Neuronal stem cell (in vitro differentiated cells): ENCODE results near the gene HDAC4.

Source experiments
- DNase-seq: peaks from one replicate; pipeline ENCODE4 v3.0.0-alpha.2; 2013; ENCODE audit warnings: low spot score
- H2AFZ ChIP-seq: one replicate; pipeline ENCODE4 v1.6.1; 2013; ENCODE audit warnings: mild to moderate bottlenecking, low read length, inconsistent platforms
- H2AK5ac ChIP-seq: 2 replicates; pipeline ENCODE4 v1.6.1; 2013; ENCODE audit warnings: low read depth, mild to moderate bottlenecking, inconsistent platforms, low read length, moderate library complexity, mixed read lengths
- H2BK120ac ChIP-seq: 2 replicates; pipeline ENCODE4 v1.6.1; 2013; ENCODE audit warnings: low read depth, mild to moderate bottlenecking, inconsistent platforms, low read length, moderate library complexity, mixed read lengths
- H2BK12ac ChIP-seq: one replicate; pipeline ENCODE4 v1.6.1; 2013; ENCODE audit warnings: low read length, inconsistent platforms
- H2BK15ac ChIP-seq: 2 replicates; pipeline ENCODE4 v1.6.1; 2013; ENCODE audit warnings: mild to moderate bottlenecking, low read length, inconsistent platforms, mixed read lengths
- H2BK5ac ChIP-seq: one replicate; pipeline ENCODE4 v1.6.1; 2013; ENCODE audit warnings: inconsistent platforms, mild to moderate bottlenecking, low read length, moderate library complexity
- H3K14ac ChIP-seq: one replicate; pipeline ENCODE4 v1.6.1; 2013; ENCODE audit warnings: low read length, inconsistent platforms
- H3K18ac ChIP-seq: 2 replicates; pipeline ENCODE4 v1.6.1; 2013; ENCODE audit warnings: low read length, inconsistent platforms
- H3K23ac ChIP-seq: 2 replicates; pipeline ENCODE4 v1.6.1; 2013; ENCODE audit warnings: low read depth, mild to moderate bottlenecking, mixed read lengths, low read length, inconsistent platforms; ENCODE audit not compliant: poor library complexity
- H3K27ac ChIP-seq: replicated peaks from 3 replicates; pipeline ENCODE4 v1.5.1; 2013; ENCODE audit warnings: low read length, inconsistent platforms
- H3K27me3 ChIP-seq, 3 experiments: 2 replicates each; pipeline ENCODE4 v1.6.1; 2013; ENCODE audit warnings: low read length in 3 of 3, mild to moderate bottlenecking in 2 of 3, inconsistent platforms in 1 of 3, low read depth in 1 of 3, mixed read lengths in 1 of 3, moderate library complexity in 1 of 3; ENCODE audit not compliant: control insufficient read depth in 3 of 3, insufficient read depth in 3 of 3
- H3K36me3 ChIP-seq, 2 donors: replicated peaks in 1 of 2; 2 replicates each; pipeline ENCODE4 v1.6.1; 2013; ENCODE audit warnings: low read length in 2 of 2; ENCODE audit not compliant: control insufficient read depth in 2 of 2, insufficient read depth in 2 of 2
- H3K4ac ChIP-seq: 2 replicates; pipeline ENCODE4 v1.6.1; 2013; ENCODE audit warnings: inconsistent platforms, mild to moderate bottlenecking, low read length, moderate library complexity
- H3K4me1 ChIP-seq, 2 donors: 1 replicate in 1 of 2; 2 replicates in 1 of 2; pipeline ENCODE4 v1.6.1; 2013; ENCODE audit warnings: low read length in 2 of 2, low read depth in 1 of 2; ENCODE audit not compliant: control insufficient read depth in 2 of 2, insufficient read depth in 1 of 2
- H3K4me2 ChIP-seq: one replicate; pipeline ENCODE4 v1.6.1; 2013; ENCODE audit warnings: mild to moderate bottlenecking, low read length, inconsistent platforms; ENCODE audit not compliant: insufficient read depth, poor library complexity, severe bottlenecking
- H3K4me3 ChIP-seq, 2 donors: 2 replicates each; pipeline ENCODE4 v1.5.1; 2013; ENCODE audit warnings: low read length in 2 of 2, mild to moderate bottlenecking in 2 of 2, inconsistent platforms in 1 of 2, moderate library complexity in 1 of 2
- H3K79me1 ChIP-seq: one replicate; pipeline ENCODE4 v1.6.1; 2013; ENCODE audit warnings: low read depth, mild to moderate bottlenecking, inconsistent platforms, low read length, moderate library complexity
- H3K9ac ChIP-seq: one replicate; pipeline ENCODE4 v1.6.1; 2013; ENCODE audit warnings: mild to moderate bottlenecking, low read depth, low read length, inconsistent platforms; ENCODE audit not compliant: poor library complexity
- H3K9me3 ChIP-seq, 2 donors: replicated peaks in 1 of 2; 2 replicates each; pipeline versions ENCODE3 to v1.6.1; 2013; ENCODE audit warnings: low read length in 2 of 2, mild to moderate bottlenecking in 2 of 2, inconsistent platforms in 1 of 2, low read depth in 1 of 2, mixed read lengths in 1 of 2, moderate library complexity in 1 of 2; ENCODE audit not compliant: control insufficient read depth in 2 of 2, insufficient read depth in 1 of 2
- H4K8ac ChIP-seq: one replicate; pipeline ENCODE4 v1.6.1; 2013; ENCODE audit warnings: low read depth, mild to moderate bottlenecking, inconsistent platforms, low read length, moderate library complexity
- H4K91ac ChIP-seq: one replicate; pipeline ENCODE4 v1.6.1; 2013; ENCODE audit warnings: low read length, low read depth, mild to moderate bottlenecking, inconsistent platforms; ENCODE audit not compliant: poor library complexity
- WGBS, 2 donors: extraction: QIAGEN DNeasy Blood & Tissue Kit; methylation state at CpG; one replicate each; pipeline ENCODE4 v1.1.7; 2013; ENCODE audit warnings: missing lambda C conversion rate in 2 of 2, mixed read lengths in 1 of 2; ENCODE audit not compliant: insufficient read length in 2 of 2, insufficient replicate concordance in 1 of 2; ENCODE audit errors: extremely low coverage in 2 of 2; 5-methylcytosine and 5-hydroxymethylcytosine counted together

Gene HDAC4

GRCh38 chr2:239141021-239141760, 259.6 kb downstream of the HDAC4 start:
- no peak overlapping the region for H3K14ac ChIP-seq
- no peaks in the 10 kb centered on the region for H3K9me3 ChIP-seq
- H3K9ac ChIP-seq, result no peak overlapping the region
- H4K8ac ChIP-seq, result no peak overlapping the region
- peaks cover 27 to 79% of the 10 kb centered on the region in 2 donors for H3K36me3 ChIP-seq
- H2AFZ ChIP-seq, result no peak overlapping the region
- H3K23ac ChIP-seq, result peak overlapping the region; percentile 26
- WGBS, 2 donors, result no CpG with 5 or more reads among the region's 14 CpGs
- H4K91ac ChIP-seq, result no peak overlapping the region
- H2AK5ac ChIP-seq, result no peak overlapping the region
- no peak overlapping the region for H2BK12ac ChIP-seq
- no peaks in the 10 kb centered on the region for H3K79me1 ChIP-seq
- H3K4me2 ChIP-seq, result no peak overlapping the region
- no peak overlapping the region for H3K4ac ChIP-seq
- no peak overlapping the region for H3K27ac ChIP-seq
- H2BK15ac ChIP-seq, result no peak overlapping the region
- no peaks in the 10 kb centered on the region for H3K4me1 ChIP-seq
- peak overlapping the region in 1 of 2 donors; percentile 13 for H3K4me3 ChIP-seq
- H2BK5ac ChIP-seq, result no peak overlapping the region
- no peak overlapping the region for H2BK120ac ChIP-seq
- H3K18ac ChIP-seq, result no peak overlapping the region
- H3K27me3 ChIP-seq, result no peaks in the 10 kb centered on the region
- no peak for DNase-seq

- no peak overlapping the region for H3K18ac ChIP-seq
- no peak overlapping the region for H2BK120ac ChIP-seq
- H3K4me2 ChIP-seq, result no peak overlapping the region
- H3K27ac ChIP-seq, result no peak overlapping the region
- H2AK5ac ChIP-seq, result no peak overlapping the region
- H2AFZ ChIP-seq, result no peak overlapping the region
- no peak overlapping the region for H2BK12ac ChIP-seq
- H4K8ac ChIP-seq, result no peak overlapping the region
- H3K27me3 ChIP-seq, result no peaks in the 10 kb centered on the region
- DNase-seq, result no peak
- WGBS, 2 donors, result no CpG with 5 or more reads among the region's 23 CpGs
- no peaks in the 10 kb centered on the region for H3K9me3 ChIP-seq
- no peak overlapping the region for H3K4ac ChIP-seq
- H2BK5ac ChIP-seq, result no peak overlapping the region
- no peak overlapping the region for H2BK15ac ChIP-seq
- H3K23ac ChIP-seq, result no peak overlapping the region
- H3K4me3 ChIP-seq, result peak overlapping the region in 1 of 2 donors; percentile 13
- H3K36me3 ChIP-seq, result peaks cover 28 to 85% of the 10 kb centered on the region in 2 donors
- H3K14ac ChIP-seq, result no peak overlapping the region
- H4K91ac ChIP-seq, result no peak overlapping the region
- no peaks in the 10 kb centered on the region for H3K79me1 ChIP-seq
- no peak overlapping the region for H3K9ac ChIP-seq
- no peaks in the 10 kb centered on the region for H3K4me1 ChIP-seq
Observed at GRCh38 chr2:239140346-239141020, 260.3 kb downstream of the HDAC4 start.

GRCh38 chr2:239139566-239139965, 261.3 kb downstream of the HDAC4 start:
- no peak overlapping the region for H3K9ac ChIP-seq
- no peak overlapping the region for H4K8ac ChIP-seq
- peaks cover 28 to 84% of the 10 kb centered on the region in 2 donors for H3K36me3 ChIP-seq
- H3K79me1 ChIP-seq, result no peaks in the 10 kb centered on the region
- H3K14ac ChIP-seq, result no peak overlapping the region
- H3K27ac ChIP-seq, result no peak overlapping the region
- H2BK15ac ChIP-seq, result no peak overlapping the region
- no peak overlapping the region for H3K4me2 ChIP-seq
- no peak overlapping the region for H4K91ac ChIP-seq
- H3K4ac ChIP-seq, result no peak overlapping the region
- H2AFZ ChIP-seq, result no peak overlapping the region
- H2BK12ac ChIP-seq, result no peak overlapping the region
- no peaks in the 10 kb centered on the region for H3K4me1 ChIP-seq
- no peak for DNase-seq
- H3K9me3 ChIP-seq, result no peaks in the 10 kb centered on the region
- no peak overlapping the region for H2AK5ac ChIP-seq
- H3K27me3 ChIP-seq, result no peaks in the 10 kb centered on the region
- WGBS, 2 donors, result no CpG with 5 or more reads among the region's 29 CpGs
- peak overlapping the region; percentile 11 for H3K18ac ChIP-seq
- no peak overlapping the region for H2BK120ac ChIP-seq
- no peak overlapping the region for H3K23ac ChIP-seq
- H2BK5ac ChIP-seq, result peak overlapping the region; percentile 54
- no peak overlapping the region for H3K4me3 ChIP-seq

- H3K14ac ChIP-seq, result no peak overlapping the region
- no peak overlapping the region for H2AK5ac ChIP-seq
- WGBS, 2 donors, result no CpG with 5 or more reads among the region's 16 CpGs
- no peak for DNase-seq
- H3K4me3 ChIP-seq, result no peak overlapping the region
- no peak overlapping the region for H2BK12ac ChIP-seq
- no peak overlapping the region for H3K4me2 ChIP-seq
- no peaks in the 10 kb centered on the region for H3K79me1 ChIP-seq
- H3K9ac ChIP-seq, result no peak overlapping the region
- H2BK15ac ChIP-seq, result no peak overlapping the region
- no peaks in the 10 kb centered on the region for H3K9me3 ChIP-seq
- H2AFZ ChIP-seq, result no peak overlapping the region
- H3K36me3 ChIP-seq, result peaks cover 28 to 84% of the 10 kb centered on the region in 2 donors
- peak overlapping the region; percentile 54 for H2BK5ac ChIP-seq
- H3K23ac ChIP-seq, result no peak overlapping the region
- H4K91ac ChIP-seq, result no peak overlapping the region
- no peaks in the 10 kb centered on the region for H3K4me1 ChIP-seq
- no peak overlapping the region for H3K4ac ChIP-seq
- H2BK120ac ChIP-seq, result no peak overlapping the region
- H3K18ac ChIP-seq, result no peak overlapping the region
- H3K27ac ChIP-seq, result no peak overlapping the region
- H3K27me3 ChIP-seq, result no peaks in the 10 kb centered on the region
- no peak overlapping the region for H4K8ac ChIP-seq
Observed at GRCh38 chr2:239139101-239139500, 261.7 kb downstream of the HDAC4 start.
